Measurements from ENCODE around the gene EEFSEC. TPM values are rescaled to one million over a fixed set of nuclear protein-coding genes. Genes with fewer than 3 reads are reported as not detected.

Gene EEFSEC
- total and polyA plus RNA-seq, 8 donors: 11.5 to 23.0 (median 19.9) TPM

- no peaks in the 10 kb centered on the region for H3K4me1 ChIP-seq
- no peak overlapping the region for H3K27ac ChIP-seq
- ATAC-seq: no peak
- no peaks in the 10 kb centered on the region for H3K36me3 ChIP-seq
- TF ChIP-seq, protein P1, sequence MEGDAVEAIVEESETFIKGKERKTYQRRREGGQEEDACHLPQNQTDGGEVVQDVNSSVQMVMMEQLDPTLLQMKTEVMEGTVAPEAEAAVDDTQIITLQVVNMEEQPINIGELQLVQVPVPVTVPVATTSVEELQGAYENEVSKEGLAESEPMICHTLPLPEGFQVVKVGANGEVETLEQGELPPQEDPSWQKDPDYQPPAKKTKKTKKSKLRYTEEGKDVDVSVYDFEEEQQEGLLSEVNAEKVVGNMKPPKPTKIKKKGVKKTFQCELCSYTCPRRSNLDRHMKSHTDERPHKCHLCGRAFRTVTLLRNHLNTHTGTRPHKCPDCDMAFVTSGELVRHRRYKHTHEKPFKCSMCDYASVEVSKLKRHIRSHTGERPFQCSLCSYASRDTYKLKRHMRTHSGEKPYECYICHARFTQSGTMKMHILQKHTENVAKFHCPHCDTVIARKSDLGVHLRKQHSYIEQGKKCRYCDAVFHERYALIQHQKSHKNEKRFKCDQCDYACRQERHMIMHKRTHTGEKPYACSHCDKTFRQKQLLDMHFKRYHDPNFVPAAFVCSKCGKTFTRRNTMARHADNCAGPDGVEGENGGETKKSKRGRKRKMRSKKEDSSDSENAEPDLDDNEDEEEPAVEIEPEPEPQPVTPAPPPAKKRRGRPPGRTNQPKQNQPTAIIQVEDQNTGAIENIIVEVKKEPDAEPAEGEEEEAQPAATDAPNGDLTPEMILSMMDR (IDR thresholded peaks at IDR 0.05): no peak
- DNase-seq: peak in 1 of 4 donors; percentile 56
- no peak overlapping the region for H3K4me3 ChIP-seq
- intact Hi-C loops (cut with DNase I): no loop called here
- H3K27me3 ChIP-seq: peaks cover 0 to 50% of the 10 kb centered on the region in 2 donors
- no peaks in the 10 kb centered on the region for H3K9me3 ChIP-seq
These were observed 302.8 kb downstream of the EEFSEC start for GRCh38 chr3:128455786-128456748.

DNA sequence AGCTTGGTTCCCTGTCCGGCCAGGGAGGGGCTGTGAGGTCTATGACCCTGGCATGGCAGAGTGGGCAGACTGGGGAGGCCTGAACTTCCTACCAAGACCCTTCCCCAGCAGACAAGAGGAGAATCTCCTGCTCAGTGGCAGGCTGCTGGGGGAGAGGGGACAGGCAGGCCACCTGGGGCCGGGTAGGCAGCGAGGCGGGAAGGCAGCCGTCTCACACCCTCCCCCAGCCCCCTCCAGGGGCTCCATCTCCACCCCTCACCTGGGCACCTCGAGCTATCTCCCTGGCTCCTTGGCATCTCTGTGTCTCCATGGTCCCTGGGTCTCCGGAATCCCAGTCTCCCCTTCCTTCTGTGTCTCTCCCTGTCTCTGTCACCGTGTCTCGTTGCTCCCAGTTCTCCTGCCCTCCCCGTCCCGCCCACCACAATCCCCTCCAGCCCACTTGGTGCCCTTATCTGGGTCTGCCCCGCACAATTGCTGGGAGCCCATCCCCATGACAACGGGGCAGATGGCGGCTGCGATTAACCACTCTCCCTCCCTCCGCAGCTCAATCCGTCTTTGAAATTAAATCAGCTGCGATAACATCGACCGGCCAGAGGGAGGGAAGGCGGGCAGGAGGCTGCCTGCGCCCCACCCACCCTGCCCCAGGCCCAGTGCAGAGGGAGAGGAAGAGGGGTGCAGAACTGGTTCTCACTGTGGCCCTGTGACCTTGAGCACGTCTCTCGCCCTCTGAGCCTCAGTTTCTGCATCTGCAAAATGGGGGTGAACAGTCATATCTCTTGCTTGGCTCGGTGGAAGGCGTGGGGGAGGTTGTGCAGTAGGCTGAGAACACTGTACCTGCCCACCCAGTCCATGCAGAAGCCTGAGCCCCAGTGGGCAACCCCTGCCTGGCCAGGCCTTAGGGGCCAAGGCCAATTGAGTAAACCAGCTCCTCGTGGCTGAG, 303.8 kb downstream of the EEFSEC start:
- Histone ChIP-seq H3K4me1 (no peaks in the 10 kb centered on the region), H3K9me3 (no peaks in the 10 kb centered on the region), H3K36me3 (no peaks in the 10 kb centered on the region), H3K27ac (no peak overlapping the region), H3K27me3 (peaks cover 0 to 50% of the 10 kb centered on the region in 2 donors), H3K4me3 (no peak overlapping the region)
- ATAC-seq (no peak), DNase-seq (peak in 1 of 4 donors; percentile 44)
- intact Hi-C loops (cut with DNase I): no loop called here
- TF ChIP-seq, protein P1 (IDR thresholded peaks at IDR 0.05): no peak

DNA sequence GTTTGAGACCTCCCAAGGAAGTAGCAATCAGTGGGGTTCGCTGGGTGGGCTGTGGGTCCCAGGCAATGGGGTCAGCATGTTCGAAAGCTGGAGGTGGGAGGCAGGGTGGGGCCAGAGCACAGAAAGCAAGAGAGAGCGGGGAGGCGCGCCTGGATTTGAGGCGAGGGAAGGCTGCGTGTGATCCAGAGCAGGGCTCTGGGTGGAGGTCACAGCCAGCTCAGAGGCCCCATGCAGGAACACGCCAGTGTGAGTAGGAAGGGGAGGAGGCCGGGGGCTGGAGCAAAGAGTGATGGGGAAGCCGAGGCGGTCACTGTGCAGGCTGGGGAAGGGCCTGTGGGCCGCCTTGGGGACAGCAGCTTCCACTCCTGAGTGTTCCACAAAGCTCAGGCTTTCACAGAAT, 304.7 kb downstream of the EEFSEC start:
- intact Hi-C loops (cut with DNase I): no loop called here
- Histone ChIP-seq H3K27ac (no peak overlapping the region), H3K9me3 (no peaks in the 10 kb centered on the region), H3K36me3 (no peaks in the 10 kb centered on the region), H3K4me3 (no peak overlapping the region), H3K4me1 (no peaks in the 10 kb centered on the region), H3K27me3 (peaks cover 0 to 43% of the 10 kb centered on the region in 2 donors)
- ATAC-seq: no peak
- no peak for DNase-seq
- TF ChIP-seq, protein P1 (IDR thresholded peaks at IDR 0.05): no peak

Other genes with a start within 250 kb of the EEFSEC start
- gene KBTBD12, start 238.2 kb upstream of the EEFSEC start, total RNA-seq: 1 to 10 TPM; 1.2 to 2.5 TPM
- 1 to 10 TPM in 5 of 6 donors, under 1 TPM in 1; 0.60 to 2.4 (median 1.3) TPM for gene KBTBD12, start 238.2 kb upstream of the EEFSEC start, polyA plus RNA-seq (ENCODE audit: insufficient read length in 6 of 6)
- gene SEC61A1, start 101.0 kb upstream of the EEFSEC start, total RNA-seq: 100 to 1,000 TPM; 283 to 361 TPM
- gene SEC61A1, start 101.0 kb upstream of the EEFSEC start, polyA plus RNA-seq (ENCODE audit: insufficient read length in 6 of 6): 100 to 1,000 TPM; 148 to 190 (median 162) TPM
- gene RUVBL1, start 29.7 kb upstream of the EEFSEC start, total RNA-seq: 10 to 100 TPM; 22.3 to 33.1 TPM
- 10 to 100 TPM; 45.0 to 55.3 (median 50.7) TPM for gene RUVBL1, start 29.7 kb upstream of the EEFSEC start, polyA plus RNA-seq (ENCODE audit: insufficient read length in 6 of 6)